Transverse colon (tissue), 4 donors: ENCODE results near the gene ZNF516.

Experiments
- CTCF ChIP-seq, 5 experiments: fragments of 200-600 bp in 3 of 5; fragments of 450-650 bp in 2 of 5; sonication (generic) in 3 of 5; IDR thresholded peaks; 1 replicate in 2 of 5; 2 replicates in 3 of 5; pipeline ENCODE4 v1.5.1; 2016 to 2017; ENCODE audit warnings: antibody characterized with exemption in 5 of 5, inconsistent platforms in 3 of 5, mild to moderate bottlenecking in 2 of 5, moderate library complexity in 1 of 5
- EP300 ChIP-seq: sonication (generic); formaldehyde crosslinking; IDR thresholded peaks from one replicate; pipeline ENCODE4 v1.6.1; 2017; ENCODE audit warnings: antibody characterized with exemption, low read depth
- POLR2AphosphoS5 ChIP-seq, 3 donors: sonication (generic); formaldehyde crosslinking; IDR thresholded peaks; one replicate each; pipeline ENCODE4 v1.6.1; 2016; ENCODE audit warnings: antibody characterized with exemption in 3 of 3

- TF ChIP-seq CTCF (IDR thresholded peaks at IDR 0.05), result peak; percentile 51 to 73 (median 56)
- TF ChIP-seq POLR2AphosphoS5 (IDR thresholded peaks at IDR 0.05), result no peak
- no peak for TF ChIP-seq EP300
Measured at GRCh38 chr18:76405681-76406356, 89.2 kb downstream of the ZNF516 start.
